ENCODE results near the gene NFKBIL1.
"Not testable (repeated sequence)": the region's sequence is repeated elsewhere in the genome, so short reads cannot be mapped to it uniquely, and the experiment has no call there.

NFKBIL1 gene

DNA sequence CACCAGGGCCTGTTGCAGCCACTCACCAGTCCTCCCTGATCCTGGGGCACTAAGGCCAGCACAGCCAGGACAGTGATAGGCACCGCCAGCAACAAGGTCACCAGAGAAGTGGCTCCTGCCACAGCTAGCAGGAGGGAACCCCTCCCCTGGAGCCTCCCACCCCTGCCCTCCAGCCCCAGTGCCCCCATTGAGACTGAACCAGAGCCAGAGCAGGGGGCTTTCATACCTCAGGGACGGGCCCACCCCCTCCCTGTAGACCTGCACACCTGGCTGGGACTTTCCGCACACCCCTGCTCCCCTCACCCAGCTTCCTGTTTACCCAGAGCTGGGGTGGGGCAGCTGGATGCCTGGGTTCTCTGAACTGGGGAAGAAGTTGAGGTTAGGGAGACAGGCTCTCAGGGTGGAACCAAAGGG is 34.8 kb downstream of the NFKBIL1 start, which contains the start of gene LTB:
LTB (minus strand) TSS at position 195 of the 414 bp plus-strand sequence; CDS start at position 188, 7 bp downstream.
- DNase-seq: no peak

DNA sequence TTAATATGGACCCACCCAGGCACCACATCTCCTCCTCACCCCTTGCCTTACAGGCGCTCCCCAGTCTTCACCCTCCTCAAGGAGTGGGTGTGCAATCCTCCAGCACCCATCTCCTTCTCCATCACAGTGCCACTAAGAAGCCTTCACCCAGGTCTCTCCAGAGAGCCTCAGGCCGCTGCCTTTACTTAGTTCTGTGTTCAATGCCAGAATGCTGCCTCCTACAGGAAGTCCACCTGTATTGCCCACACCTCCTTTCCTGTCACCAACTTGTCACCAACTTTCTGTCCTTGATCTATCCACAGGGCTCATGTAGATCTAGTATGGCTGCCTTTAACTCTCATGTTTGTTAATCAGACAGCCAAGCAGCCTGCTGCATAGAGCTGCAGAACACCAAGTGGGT is 38.1 kb downstream of the NFKBIL1 start:
- no peak for DNase-seq

DNA sequence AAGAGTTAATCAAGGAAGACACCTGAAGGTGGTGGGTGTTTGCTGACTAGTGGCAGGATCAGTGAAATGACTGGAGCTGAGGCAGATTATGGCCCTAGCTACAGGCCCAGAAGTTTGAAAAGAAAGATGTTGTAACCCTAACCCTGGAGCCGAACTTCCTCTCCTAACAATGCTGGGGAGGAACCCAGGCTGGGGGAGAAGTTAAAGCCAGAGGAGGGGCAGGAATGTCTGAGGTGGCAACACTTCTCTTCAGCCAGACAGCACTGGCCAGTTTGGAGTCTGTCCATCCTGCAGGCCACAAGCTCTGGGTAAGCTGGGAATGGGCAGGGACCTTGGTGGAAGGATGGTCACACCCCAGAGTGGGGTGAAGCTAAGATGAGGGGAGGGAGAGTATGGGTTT is 38.6 kb downstream of the NFKBIL1 start, which contains the start of gene LST1:
LST1 (plus strand) TSS at position 270 of the 400 bp plus-strand sequence. CDS start 1,023 bp downstream, outside the sequence.
- DNase-seq: no peak

DNA sequence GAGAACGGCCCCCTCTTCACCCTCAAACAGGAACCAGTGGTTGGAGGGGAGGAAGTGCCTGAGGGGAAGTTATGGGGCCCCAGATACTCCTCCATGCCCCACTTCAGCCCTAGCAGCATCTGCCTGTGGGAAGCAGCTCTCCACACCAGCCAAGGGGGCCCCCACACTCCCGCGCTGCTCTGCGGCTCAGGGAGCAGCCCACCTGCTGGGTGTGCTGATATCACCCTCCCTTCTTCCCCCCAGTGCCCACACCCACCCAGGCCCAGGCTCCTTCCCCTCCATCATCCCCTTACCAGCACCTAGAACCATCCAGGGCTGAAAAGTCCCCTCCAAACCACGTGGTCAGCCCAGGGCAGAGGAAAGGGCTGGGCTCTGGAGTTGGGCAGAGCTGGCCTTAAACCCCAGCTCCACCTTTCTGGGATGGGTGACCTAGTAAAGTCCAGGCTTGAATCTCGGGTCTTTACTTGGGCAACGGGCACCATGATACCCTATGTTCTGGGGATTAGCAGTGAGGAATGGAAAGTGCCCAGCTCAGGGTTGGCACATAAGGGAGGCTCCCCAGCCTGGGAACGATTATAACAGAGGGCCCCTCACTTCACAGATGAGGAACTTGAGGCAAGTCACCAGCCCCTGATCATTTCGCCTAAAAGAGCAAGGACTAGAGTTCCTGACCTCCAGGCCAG is 39.3 kb downstream of the NFKBIL1 start:
- no peak for DNase-seq

DNA sequence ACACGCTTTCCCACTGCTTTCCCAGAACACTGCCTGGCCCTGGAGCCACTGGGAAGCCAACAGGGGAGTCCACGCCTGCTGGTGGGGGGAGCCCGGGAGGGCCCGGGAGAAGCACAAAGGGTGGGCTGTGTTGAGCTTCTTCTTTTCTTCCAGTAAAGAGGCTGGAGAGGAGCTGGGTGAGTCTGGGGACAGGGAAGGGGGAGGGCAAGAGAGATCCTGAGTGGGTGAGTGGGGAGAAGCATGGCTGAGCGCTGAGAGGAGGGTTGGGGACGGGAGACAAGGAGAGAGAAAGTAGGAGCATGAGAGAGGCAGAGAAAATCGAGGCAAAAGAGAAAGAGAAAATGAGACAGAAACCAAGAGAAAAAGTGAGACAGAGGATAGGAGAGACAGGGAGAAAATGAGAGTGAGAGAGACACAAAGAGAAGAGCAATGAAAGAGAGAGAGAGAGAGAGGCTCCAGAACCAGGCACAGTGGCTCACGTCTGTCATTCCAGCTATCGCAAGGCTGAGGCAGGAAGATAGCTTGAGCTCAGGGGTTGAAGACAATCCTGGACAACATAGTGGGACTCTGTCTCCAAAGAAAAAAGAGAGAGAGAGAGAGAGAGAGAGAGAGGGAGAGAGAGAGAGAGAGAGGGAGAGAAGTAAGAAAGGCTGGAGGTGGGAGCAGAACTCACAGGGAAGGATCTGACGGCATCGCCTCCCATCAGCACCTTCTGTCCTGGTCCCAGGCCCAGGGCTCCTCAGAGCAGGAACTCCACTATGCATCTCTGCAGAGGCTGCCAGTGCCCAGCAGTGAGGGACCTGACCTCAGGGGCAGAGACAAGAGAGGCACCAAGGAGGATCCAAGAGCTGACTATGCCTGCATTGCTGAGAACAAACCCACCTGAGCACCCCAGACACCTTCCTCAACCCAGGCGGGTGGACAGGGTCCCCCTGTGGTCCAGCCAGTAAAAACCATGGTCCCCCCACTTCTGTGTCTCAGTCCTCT is 40.7 kb downstream of the NFKBIL1 start:
- DNase-seq: no peak

DNA sequence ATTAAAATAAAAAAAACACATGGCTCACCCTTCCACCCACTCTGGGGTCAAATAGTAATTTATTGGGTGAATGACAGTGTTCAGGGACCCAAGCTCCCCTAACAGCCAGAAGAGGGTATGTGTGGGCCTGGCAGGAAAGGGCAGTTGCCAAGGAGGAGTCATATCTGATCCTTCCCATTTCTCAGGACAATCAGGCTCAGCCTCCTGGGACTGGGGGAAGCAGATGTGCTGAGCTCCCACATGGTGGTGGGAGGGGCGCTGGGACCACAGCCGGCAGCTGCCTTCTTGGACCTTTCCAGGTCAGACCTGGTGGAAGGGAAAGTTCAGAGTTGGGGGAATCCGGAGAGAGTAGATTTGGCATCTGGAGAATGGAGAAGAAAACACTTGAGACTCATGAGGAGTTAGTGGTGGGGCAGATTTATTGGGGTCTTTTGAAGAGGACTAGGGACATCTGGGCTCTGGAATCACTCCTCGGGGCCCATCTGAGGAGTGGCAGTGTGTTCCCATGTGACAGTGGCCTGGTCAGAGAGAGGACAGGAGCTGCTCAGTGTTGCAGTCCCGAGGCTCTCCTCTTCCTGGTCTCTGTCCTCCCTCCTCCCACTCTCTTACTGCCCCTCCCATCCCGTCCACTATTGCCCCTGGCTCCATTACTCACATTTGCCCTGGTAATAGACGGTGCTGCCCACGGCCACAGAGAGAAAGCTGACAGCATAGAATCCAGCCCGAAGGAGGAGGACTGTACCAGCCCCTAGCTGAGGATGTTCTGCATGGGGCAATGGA is 41.7 kb downstream of the NFKBIL1 start:
- DNase-seq: no peak

DNA sequence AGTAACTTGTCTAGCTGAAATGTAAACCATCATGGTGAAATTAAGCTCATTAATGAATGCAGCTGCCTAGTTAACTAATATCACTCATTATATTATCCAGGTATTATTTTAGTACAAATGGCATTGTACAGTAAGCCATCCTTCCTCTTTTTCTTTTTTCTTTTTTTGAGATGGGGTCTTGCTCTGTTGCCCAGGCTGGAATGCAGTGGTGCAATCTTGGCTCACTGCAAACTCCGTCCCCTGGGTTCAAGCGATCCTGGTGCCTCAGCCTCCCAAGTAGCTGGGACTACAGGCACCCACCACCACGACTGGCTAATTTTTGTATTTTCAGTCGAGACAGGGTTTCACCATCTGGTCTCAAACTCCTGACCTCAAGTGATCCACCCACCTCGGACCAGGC is 43.3 kb downstream of the NFKBIL1 start:
- not testable (repeated sequence) for DNase-seq

DNA sequence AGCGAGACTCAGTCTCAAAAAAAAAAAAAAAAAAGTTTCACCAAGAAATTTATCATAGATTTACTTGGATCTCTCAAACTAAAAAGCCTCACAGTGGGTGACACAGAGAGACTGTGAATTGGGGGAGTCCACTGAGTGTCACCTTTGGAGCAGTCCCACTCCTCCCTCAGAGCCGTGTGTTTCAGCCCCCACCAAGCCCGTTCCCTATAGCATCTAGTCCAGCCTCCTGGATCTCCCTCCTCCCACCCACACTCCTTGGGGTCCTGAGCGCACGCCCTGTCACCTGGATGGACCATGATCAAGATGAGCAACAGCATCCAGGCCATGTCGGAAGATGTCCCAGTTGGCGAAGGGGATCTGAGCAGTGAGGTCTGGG is 45.0 kb downstream of the NFKBIL1 start:
- no peak for DNase-seq

DNA sequence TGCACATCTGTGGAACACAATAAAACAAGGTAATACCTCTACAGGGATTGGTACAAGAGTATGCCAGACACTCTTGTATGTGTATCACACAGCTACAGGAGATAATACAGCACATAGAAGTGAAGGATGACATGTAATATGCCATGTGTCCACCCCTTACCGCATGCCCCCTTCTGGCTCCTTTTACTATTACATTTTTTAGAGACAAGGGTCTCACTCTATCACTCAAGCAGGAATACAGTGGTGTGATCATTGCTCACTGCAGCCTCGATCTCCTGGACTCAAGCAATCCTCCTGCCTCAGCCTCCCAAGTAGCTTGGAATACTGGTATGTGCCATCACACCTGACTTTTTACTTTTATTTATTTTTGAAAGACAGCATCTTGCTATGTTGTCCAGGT is 49.6 kb downstream of the NFKBIL1 start:
- no peak for DNase-seq

DNA sequence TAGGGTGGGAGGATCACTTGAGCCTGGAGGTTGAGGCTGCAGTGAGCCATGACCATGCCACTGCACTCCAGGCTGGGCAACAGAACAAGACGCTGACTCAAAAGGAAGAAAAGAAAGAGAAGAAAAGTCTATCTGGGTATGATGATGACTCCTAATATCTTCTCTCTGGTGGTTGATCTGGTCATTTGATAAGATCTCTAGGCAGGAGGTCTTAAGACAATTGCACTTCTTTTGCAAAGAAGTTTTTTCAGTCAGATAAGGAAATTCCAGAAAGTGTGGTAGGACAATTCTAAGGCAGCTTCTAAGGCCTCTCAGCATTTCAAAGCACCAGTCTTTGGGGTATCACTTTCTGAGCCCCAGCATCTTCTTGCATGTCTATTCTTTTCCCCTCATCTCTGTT is 59.9 kb downstream of the NFKBIL1 start:
- no peak for DNase-seq
